Spleen (tissue), 11 donors: Measurements from ENCODE around the gene CCDC12. TPM values are rescaled to one million over a fixed set of nuclear protein-coding genes. Genes with fewer than 3 reads are reported as not detected.

Source experiments
- DNase-seq: peaks from one replicate; pipeline ENCODE4 v3.0.0-alpha.2; 2020
- H3K27ac ChIP-seq, 8 donors: fragments of 200-600 bp; sonication (generic) in 7 of 8; 1 replicate in 4 of 8; 2 replicates in 4 of 8; pipeline versions ENCODE4 v1.5.0 to v1.8.0; 2016 to 2021; ENCODE audit warnings: inconsistent platforms in 4 of 8, mild to moderate bottlenecking in 4 of 8, moderate library complexity in 1 of 8
- H3K27me3 ChIP-seq, 7 donors: fragments of 200-600 bp; sonication (generic) in 6 of 7; replicated peaks in 1 of 7; 1 replicate in 4 of 7; 2 replicates in 3 of 7; pipeline versions ENCODE4 v1.5.0 to v1.8.0; 2016 to 2021; ENCODE audit warnings: inconsistent platforms in 3 of 7, mild to moderate bottlenecking in 1 of 7
- H3K36me3 ChIP-seq, 6 donors: fragments of 200-600 bp; sonication (generic) in 5 of 6; 1 replicate in 4 of 6; 2 replicates in 2 of 6; pipeline versions ENCODE4 v1.5.0 to v1.8.0; 2016 to 2021; ENCODE audit warnings: inconsistent platforms in 2 of 6
- H3K4me1 ChIP-seq, 6 donors: fragments of 200-600 bp; sonication (generic) in 5 of 6; 1 replicate in 3 of 6; 2 replicates in 3 of 6; pipeline versions ENCODE4 v1.5.0 to v1.8.0; 2016 to 2021; ENCODE audit warnings: inconsistent platforms in 3 of 6
- H3K4me3 ChIP-seq, 8 donors: fragments of 200-600 bp; sonication (generic) in 7 of 8; 1 replicate in 4 of 8; 2 replicates in 4 of 8; pipeline versions ENCODE4 v1.5.0 to v1.8.0; 2016 to 2021; ENCODE audit warnings: inconsistent platforms in 4 of 8, mild to moderate bottlenecking in 4 of 8, moderate library complexity in 2 of 8
- H3K9me3 ChIP-seq, 8 donors: fragments of 200-600 bp; sonication (generic) in 7 of 8; 1 replicate in 4 of 8; 2 replicates in 4 of 8; pipeline versions ENCODE4 v1.5.0 to v1.8.0; 2016 to 2021; ENCODE audit warnings: inconsistent platforms in 4 of 8
- CTCF ChIP-seq, 11 experiments: fragments of 200-600 bp in 7 of 11; fragments of 450-650 bp in 4 of 11; sonication (generic) in 4 of 11; IDR thresholded peaks in 8 of 11; conservative IDR thresholded peaks in 3 of 11; 1 replicate in 7 of 11; 2 replicates in 4 of 11; pipeline versions ENCODE4 v1.4.0 to v1.8.0; 2016 to 2021; ENCODE audit warnings: antibody characterized with exemption in 11 of 11, inconsistent platforms in 4 of 11, mild to moderate bottlenecking in 1 of 11
- POLR2A ChIP-seq, 3 donors: fragments of 450-650 bp; IDR thresholded peaks; one replicate each; pipeline ENCODE4 v1.5.1; 2017; ENCODE audit warnings: antibody characterized with exemption in 3 of 3, mild to moderate bottlenecking in 1 of 3
- POLR2AphosphoS5 ChIP-seq, 3 donors: sonication (generic); formaldehyde crosslinking; IDR thresholded peaks; one replicate each; pipeline ENCODE4 v1.5.1; 2017; ENCODE audit warnings: antibody characterized with exemption in 3 of 3
- WGBS, 5 donors: extraction: QIAGEN DNeasy Blood & Tissue Kit in 3 of 5; methylation state at CpG; one replicate each; pipeline versions ENCODE4 v1.1.5 to v1.1.7; 2013 to 2018; 5-methylcytosine and 5-hydroxymethylcytosine counted together
- intact Hi-C: fragments of 100-400 bp; cut with DNase I; formaldehyde crosslinking; loops from one replicate; pipeline ENCODE4 v1.15.0; 2023; ENCODE audit warnings: low total_unique reads
- polyA plus RNA-seq, 3 donors: library from polyadenylated mRNA; stranded (reverse); fragments of 200-250 nt; gene quantifications; one replicate each; pipeline ENCODE4 v1.2.1, GENCODE V29; 2013
- total RNA-seq, 7 donors: library from RNA; depleted of rRNA in 3 of 7; stranded (reverse); fragments of >200 nt in 3 of 7; fragmentation: NEBNext Ultra II Directional in 4 of 7; extraction: Animal tissue kit (Norgen Biotek cat#: 25700) in 4 of 7; gene quantifications; one replicate each; pipeline versions ENCODE4 v1.1.0 to v1.2.1, GENCODE V29; 2016 to 2021
- donor health status: healthy with polysubstance abuse.
- donor health status: DM: no; HTN: no; CAD: no; lungs with moderate emphysema.
- donor health status: DM: no; HTN: no; CAD: no.
- donor health status: Bipolar disorder and iron deficiency.
- donor health status: healthy.
- donor health status: DM: no; HTN: no; CAD: no.
- donor health status: DM: yes; HTN: yes; CAD: no.

Gene CCDC12
- total and polyA plus RNA-seq, 10 donors: 36.5 to 124 (median 55.7) TPM

GRCh38 chr3:47005212-47006144, 28.9 kb upstream of the CCDC12 start:
- H3K9me3 ChIP-seq: no peaks in the 10 kb centered on the region
- DNase-seq: peak; percentile 74
- H3K4me3 ChIP-seq: no peak overlapping the region
- WGBS, 5 donors: 86 to 94% (median 87%) methylated on average over 24 to 32 of the region's 32 CpGs
- H3K27ac ChIP-seq: no peak overlapping the region
- H3K36me3 ChIP-seq: peaks cover 0 to 100% (median 77%) of the 10 kb centered on the region in 6 donors
- intact Hi-C loops: no loop called here
- TF ChIP-seq CTCF (IDR thresholded peaks at IDR 0.05 in 8 of 11, conservative IDR thresholded peaks at IDR 0.05 in 3 of 11): no peak
- TF ChIP-seq POLR2AphosphoS5 (IDR thresholded peaks at IDR 0.05): peak in 1 of 3 donors; percentile 25
- H3K4me1 ChIP-seq: peaks cover 4 to 41% (median 18%) of the 10 kb centered on the region in 6 donors
- no peaks in the 10 kb centered on the region for H3K27me3 ChIP-seq

- no peaks in the 10 kb centered on the region for H3K9me3 ChIP-seq
- H3K4me1 ChIP-seq: peaks cover 4 to 41% (median 11%) of the 10 kb centered on the region in 6 donors
- no peak for TF ChIP-seq POLR2AphosphoS5 (IDR thresholded peaks at IDR 0.05)
- TF ChIP-seq CTCF (IDR thresholded peaks at IDR 0.05 in 8 of 11, conservative IDR thresholded peaks at IDR 0.05 in 3 of 11): no peak
- TF ChIP-seq POLR2A (IDR thresholded peaks at IDR 0.05): no peak
- peak; percentile 73 for DNase-seq
- no peak overlapping the region for H3K4me3 ChIP-seq
- H3K27ac ChIP-seq: no peak overlapping the region
- intact Hi-C loops: no loop called here
- 92 to 97% (median 95%) methylated on average over 5 to 17 of the region's 17 CpGs for WGBS, 5 donors
- no peaks in the 10 kb centered on the region for H3K27me3 ChIP-seq
- peaks cover 0 to 100% (median 86%) of the 10 kb centered on the region in 6 donors for H3K36me3 ChIP-seq
These were observed 28.0 kb upstream of the CCDC12 start for GRCh38 chr3:47004369-47005211.

- no peak overlapping the region for H3K27ac ChIP-seq
- H3K4me1 ChIP-seq: peaks cover 2 to 39% (median 7%) of the 10 kb centered on the region in 6 donors
- H3K4me3 ChIP-seq: no peak overlapping the region
- H3K36me3 ChIP-seq: peaks cover 0 to 100% (median 95%) of the 10 kb centered on the region in 6 donors
- TF ChIP-seq POLR2A (IDR thresholded peaks at IDR 0.05): no peak
- no peaks in the 10 kb centered on the region for H3K27me3 ChIP-seq
- no peaks in the 10 kb centered on the region for H3K9me3 ChIP-seq
- peak; percentile 67 for DNase-seq
- intact Hi-C loops: no loop called here
- WGBS, 5 donors: 95 to 97% (median 95%) methylated on average over 18 to 27 of the region's 27 CpGs
These were observed 27.2 kb upstream of the CCDC12 start for GRCh38 chr3:47003461-47004368.

GRCh38 chr3:47003056-47003410, 26.5 kb upstream of the CCDC12 start:
- Histone ChIP-seq H3K9me3 (no peaks in the 10 kb centered on the region), H3K4me1 (peaks cover 0 to 39% (median 10%) of the 10 kb centered on the region in 6 donors), H3K36me3 (peaks cover 0 to 100% (median 98%) of the 10 kb centered on the region in 6 donors), H3K27me3 (no peaks in the 10 kb centered on the region), H3K4me3 (no peak overlapping the region), H3K27ac (no peak overlapping the region)
- TF ChIP-seq POLR2A (IDR thresholded peaks at IDR 0.05) (no peak), CTCF (IDR thresholded peaks at IDR 0.05 in 8 of 11, conservative IDR thresholded peaks at IDR 0.05 in 3 of 11) (no peak), POLR2AphosphoS5 (IDR thresholded peaks at IDR 0.05) (no peak)
- intact Hi-C loops: no loop called here
- peak; percentile 64 for DNase-seq
- 88 to 100% (median 94%) methylated on average over 5 to 10 of the region's 10 CpGs for WGBS, 5 donors
